Measurements from ENCODE around the gene TAAR5. TPM values are rescaled to one million over a fixed set of nuclear protein-coding genes. Genes with fewer than 3 reads are reported as not detected.
"Not testable (repeated sequence)": the region's sequence is repeated elsewhere in the genome, so short reads cannot be mapped to it uniquely, and the experiment has no call there.

TAAR5 gene
- total and polyA plus RNA-seq, 7 donors: not detected

DNA sequence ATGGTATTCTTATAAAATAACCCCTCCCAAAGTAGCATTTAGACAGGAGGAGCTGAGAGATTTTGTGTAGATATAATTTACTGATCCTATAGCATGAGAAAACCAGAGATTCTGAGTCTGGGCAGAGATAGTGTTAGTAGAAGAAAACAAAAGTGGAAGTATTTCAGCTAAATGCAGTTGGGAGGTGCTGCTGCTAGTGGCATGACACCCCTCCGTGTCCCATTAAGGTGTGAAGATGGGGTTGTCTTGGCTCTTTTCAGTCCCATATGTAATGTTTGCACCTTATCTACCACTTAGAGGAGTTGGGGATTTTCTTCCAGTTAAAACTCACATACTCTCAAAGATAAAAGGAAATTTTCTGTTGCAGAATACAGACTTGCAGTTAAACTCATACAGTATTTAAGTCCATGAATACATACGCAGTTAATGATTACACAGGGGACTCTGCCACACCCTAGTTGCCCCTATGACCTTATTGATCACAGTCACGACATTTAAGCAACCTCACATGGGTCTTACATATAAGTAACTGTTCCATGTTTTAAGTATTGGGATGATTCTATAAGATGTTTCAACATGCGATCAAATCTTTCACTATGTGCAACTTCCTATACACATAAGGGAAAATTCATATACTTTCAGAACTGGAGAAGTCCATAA is 23.0 kb upstream of the TAAR5 start:
- DNase-seq: no peak
- H3K9me3 ChIP-seq: no peaks in the 10 kb centered on the region
- H3K36me3 ChIP-seq (ENCODE audit: insufficient read depth in 1 of 2, low read depth in 1 of 2): no peaks in the 10 kb centered on the region
- intact Hi-C loops (cut with DNase I): no loop called here
- H3K4me1 ChIP-seq: no peaks in the 10 kb centered on the region
- TF ChIP-seq, protein P1, sequence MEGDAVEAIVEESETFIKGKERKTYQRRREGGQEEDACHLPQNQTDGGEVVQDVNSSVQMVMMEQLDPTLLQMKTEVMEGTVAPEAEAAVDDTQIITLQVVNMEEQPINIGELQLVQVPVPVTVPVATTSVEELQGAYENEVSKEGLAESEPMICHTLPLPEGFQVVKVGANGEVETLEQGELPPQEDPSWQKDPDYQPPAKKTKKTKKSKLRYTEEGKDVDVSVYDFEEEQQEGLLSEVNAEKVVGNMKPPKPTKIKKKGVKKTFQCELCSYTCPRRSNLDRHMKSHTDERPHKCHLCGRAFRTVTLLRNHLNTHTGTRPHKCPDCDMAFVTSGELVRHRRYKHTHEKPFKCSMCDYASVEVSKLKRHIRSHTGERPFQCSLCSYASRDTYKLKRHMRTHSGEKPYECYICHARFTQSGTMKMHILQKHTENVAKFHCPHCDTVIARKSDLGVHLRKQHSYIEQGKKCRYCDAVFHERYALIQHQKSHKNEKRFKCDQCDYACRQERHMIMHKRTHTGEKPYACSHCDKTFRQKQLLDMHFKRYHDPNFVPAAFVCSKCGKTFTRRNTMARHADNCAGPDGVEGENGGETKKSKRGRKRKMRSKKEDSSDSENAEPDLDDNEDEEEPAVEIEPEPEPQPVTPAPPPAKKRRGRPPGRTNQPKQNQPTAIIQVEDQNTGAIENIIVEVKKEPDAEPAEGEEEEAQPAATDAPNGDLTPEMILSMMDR (IDR thresholded peaks at IDR 0.05): no peak
- no peak overlapping the region for H3K27ac ChIP-seq
- no peak for ATAC-seq
- 58 to 65% (median 65%) methylated on average over 4 of the region's 4 CpGs for WGBS, 3 donors
- no peak overlapping the region for H3K4me3 ChIP-seq
- H3K27me3 ChIP-seq (ENCODE audit: insufficient read depth in 3 of 3, low read length in 2 of 3): no peaks in the 10 kb centered on the region

DNA sequence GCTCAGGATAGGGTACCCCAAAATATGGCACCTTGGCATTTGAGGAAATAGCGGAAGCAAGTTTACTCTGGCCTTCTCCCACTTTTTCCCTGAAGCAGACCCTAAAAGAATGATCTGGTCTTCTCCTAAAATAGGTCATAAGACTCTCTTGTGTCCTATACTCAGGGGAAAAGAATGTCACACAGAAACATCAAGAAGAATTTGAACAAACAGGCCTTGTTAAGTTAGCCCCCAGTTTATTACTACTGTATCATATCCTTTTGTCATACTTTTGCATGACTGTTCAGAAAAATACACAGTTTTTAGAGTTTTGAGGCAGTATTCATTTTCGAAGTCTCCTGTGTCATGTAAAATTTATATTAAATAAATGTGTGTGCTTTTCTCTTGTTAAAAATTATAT is 22.1 kb upstream of the TAAR5 start:
- Histone ChIP-seq H3K9me3 (no peaks in the 10 kb centered on the region), H3K4me3 (no peak overlapping the region), H3K27ac (no peak overlapping the region), H3K27me3 (ENCODE audit: insufficient read depth in 3 of 3, low read length in 2 of 3) (no peaks in the 10 kb centered on the region), H3K4me1 (no peaks in the 10 kb centered on the region), H3K36me3 (ENCODE audit: insufficient read depth in 1 of 2, low read depth in 1 of 2) (no peaks in the 10 kb centered on the region)
- 86 to 93% (median 88%) methylated on average over 2 of the region's 2 CpGs for WGBS, 3 donors
- TF ChIP-seq, protein P1 (IDR thresholded peaks at IDR 0.05): no peak
- ATAC-seq: no peak
- DNase-seq: no peak
- intact Hi-C loops (cut with DNase I): no loop called here

DNA sequence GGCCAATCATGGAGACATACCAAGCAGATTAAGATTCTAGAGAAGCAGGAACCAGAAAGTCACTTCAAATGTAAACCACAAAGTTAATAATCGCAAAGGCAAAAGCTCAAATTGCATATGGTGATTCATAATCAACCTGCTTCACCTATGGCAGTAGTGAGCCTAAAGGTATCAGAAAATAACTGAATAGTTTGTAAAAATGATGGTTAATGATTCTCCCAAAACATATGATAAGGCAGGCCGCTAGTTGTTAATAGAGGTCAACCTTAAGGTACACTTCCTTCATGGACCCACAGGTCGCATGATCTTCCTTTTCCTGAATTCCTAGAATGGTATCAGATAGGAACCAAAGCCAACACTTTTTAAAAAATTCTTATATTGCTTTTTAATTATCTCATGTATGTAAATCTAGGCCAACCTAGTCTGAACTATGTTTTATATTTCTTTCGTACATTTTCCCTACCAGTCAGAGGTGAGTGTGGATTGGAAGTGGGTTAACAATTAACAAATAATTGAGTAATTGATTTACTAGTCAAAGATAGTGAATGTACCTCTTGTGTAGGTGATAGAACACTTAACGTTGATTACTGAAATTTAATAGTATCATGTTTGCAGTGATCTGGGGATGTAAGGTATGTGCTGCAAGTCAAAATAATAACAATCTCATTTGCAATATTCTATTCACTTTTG is 18.1 kb upstream of the TAAR5 start:
- Histone ChIP-seq H3K4me1 (no peaks in the 10 kb centered on the region), H3K27me3 (ENCODE audit: insufficient read depth in 3 of 3, low read length in 2 of 3) (no peaks in the 10 kb centered on the region), H3K36me3 (ENCODE audit: insufficient read depth in 1 of 2, low read depth in 1 of 2) (no peaks in the 10 kb centered on the region), H3K4me3 (no peak overlapping the region), H3K9me3 (no peaks in the 10 kb centered on the region), H3K27ac (no peak overlapping the region)
- TF ChIP-seq, protein P1 (IDR thresholded peaks at IDR 0.05): no peak
- ATAC-seq (no peak), DNase-seq (no peak)
- 81 to 93% (median 88%) methylated on average over 5 of the region's 5 CpGs for WGBS, 3 donors
- intact Hi-C loops (cut with DNase I): no loop called here

DNA sequence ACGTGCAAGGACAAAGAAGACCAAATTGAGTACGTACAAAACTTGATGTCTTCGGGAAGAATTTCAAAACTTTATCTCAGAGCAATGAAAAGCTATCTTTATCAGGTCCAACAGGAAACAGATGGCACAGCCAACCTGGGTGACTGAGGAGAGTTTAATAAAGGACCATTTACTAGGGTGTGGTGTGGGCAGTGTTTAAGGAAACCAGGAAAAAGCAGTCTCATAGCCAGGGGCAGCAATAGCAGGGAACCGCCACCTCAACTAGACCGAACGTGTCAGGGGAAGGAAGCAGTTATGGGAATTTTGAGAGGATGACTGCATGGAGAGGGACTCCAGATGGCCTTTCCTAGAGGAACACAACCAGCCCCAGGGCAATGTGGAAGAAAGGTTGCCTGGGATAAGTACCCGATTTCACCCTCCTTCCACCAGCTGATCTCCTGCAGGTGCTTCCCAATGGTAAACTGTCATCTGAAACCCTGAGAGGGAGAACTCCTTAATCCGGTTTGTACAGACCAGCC is 15.2 kb upstream of the TAAR5 start:
- TF ChIP-seq, protein P1 (IDR thresholded peaks at IDR 0.05): no peak
- Histone ChIP-seq H3K27me3 (ENCODE audit: insufficient read depth in 3 of 3, low read length in 2 of 3) (no peaks in the 10 kb centered on the region), H3K27ac (no peak overlapping the region), H3K36me3 (ENCODE audit: insufficient read depth in 1 of 2, low read depth in 1 of 2) (no peaks in the 10 kb centered on the region), H3K4me1 (no peaks in the 10 kb centered on the region), H3K9me3 (no peaks in the 10 kb centered on the region), H3K4me3 (no peak overlapping the region)
- ATAC-seq (no peak), DNase-seq (no peak)
- WGBS, 3 donors: 65 to 67% (median 67%) methylated on average over 8 of the region's 8 CpGs
- intact Hi-C loops (cut with DNase I): no loop called here

GRCh38 chr6:132600900-132601299 is 11.4 kb upstream of the TAAR5 start:
- DNase-seq; H3K9me3 ChIP-seq; H3K4me3 ChIP-seq; H3K36me3 ChIP-seq (ENCODE audit: insufficient read depth in 1 of 2, low read depth in 1 of 2); intact Hi-C loops (cut with DNase I); H3K27ac ChIP-seq; H3K4me1 ChIP-seq; ATAC-seq; H3K27me3 ChIP-seq (ENCODE audit: insufficient read depth in 3 of 3, low read length in 2 of 3): not testable (repeated sequence)
